HG02571 (cell line): Measurements from ENCODE around the gene VRK3.
"Not testable (repeated sequence)": the region's sequence is repeated elsewhere in the genome, so short reads cannot be mapped to it uniquely, and the experiment has no call there.

Experiments
- ATAC-seq: cut with Tn5 transposase; IDR thresholded peaks from one replicate; pipeline ENCODE4 v1.9.1; 2021; ENCODE audit warnings: mild to moderate bottlenecking, moderate library complexity; ENCODE audit not compliant: unreplicated experiment

The VRK3 gene

DNA sequence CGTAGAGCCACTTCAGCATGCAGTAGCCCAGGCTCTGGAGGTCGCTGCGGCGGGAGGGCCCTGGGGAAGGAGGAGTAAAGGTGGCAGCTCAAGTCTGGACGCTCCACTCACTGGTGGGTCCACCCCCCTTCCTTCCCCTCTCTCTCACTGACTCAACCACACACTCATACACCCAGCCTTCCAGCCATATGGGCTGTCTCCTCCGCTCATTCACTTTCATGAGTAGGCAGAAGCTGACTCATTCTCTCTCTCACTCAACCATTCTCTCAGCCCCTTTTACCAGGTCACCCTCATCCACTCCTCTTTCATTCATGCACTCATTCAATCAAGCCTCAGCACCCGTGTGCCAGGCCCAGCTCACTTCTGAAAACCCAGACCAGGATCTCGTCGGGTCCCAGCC is 36.7 kb downstream of the VRK3 start:
- no peak for ATAC-seq

- no peak for ATAC-seq
These were observed 37.2 kb downstream of the VRK3 start for GRCh38 chr19:49988007-49988406.

- no peak for ATAC-seq
These were observed 37.9 kb downstream of the VRK3 start for GRCh38 chr19:49987159-49987698.

GRCh38 chr19:49986354-49986753 is 38.8 kb downstream of the VRK3 start:
- no peak for ATAC-seq

DNA sequence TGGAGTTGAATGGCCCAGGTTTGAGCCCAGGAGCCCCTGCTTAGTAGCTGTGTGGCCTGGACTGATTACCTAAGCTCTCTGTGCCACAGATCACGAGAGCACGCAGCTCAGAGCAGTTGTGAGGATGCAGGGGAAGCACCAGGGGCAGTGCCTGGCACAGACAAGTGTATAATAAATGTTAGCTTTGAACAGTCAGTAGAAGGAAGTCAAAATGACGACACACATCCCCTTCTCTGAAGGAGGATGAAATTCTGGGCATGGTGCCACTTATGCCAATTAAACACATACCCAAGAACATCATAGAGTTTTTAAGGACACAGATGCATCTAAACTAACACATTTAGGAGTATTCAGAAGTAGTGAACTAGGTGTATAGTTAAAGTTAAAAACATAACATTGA is 39.3 kb downstream of the VRK3 start:
- no peak for ATAC-seq

DNA sequence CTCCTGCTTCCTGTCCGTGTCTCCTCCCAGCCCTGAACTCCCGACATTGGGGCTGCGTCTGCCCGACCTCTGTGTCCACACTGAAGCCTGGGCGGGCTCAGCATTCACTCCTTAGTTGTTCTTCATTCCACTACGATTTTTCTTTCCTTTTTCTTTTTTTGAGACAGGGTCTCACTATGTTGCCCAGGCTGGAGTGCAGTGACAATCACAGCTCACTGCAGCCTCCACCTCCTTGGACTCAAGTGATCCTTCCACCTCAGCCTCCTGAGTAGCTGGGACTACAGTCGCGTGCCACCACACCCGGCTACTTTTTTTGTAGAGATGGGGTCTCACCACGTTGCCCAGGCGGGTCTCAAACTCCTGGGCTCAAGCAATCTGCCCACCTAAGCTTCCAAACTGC is 40.7 kb downstream of the VRK3 start:
- no peak for ATAC-seq

DNA sequence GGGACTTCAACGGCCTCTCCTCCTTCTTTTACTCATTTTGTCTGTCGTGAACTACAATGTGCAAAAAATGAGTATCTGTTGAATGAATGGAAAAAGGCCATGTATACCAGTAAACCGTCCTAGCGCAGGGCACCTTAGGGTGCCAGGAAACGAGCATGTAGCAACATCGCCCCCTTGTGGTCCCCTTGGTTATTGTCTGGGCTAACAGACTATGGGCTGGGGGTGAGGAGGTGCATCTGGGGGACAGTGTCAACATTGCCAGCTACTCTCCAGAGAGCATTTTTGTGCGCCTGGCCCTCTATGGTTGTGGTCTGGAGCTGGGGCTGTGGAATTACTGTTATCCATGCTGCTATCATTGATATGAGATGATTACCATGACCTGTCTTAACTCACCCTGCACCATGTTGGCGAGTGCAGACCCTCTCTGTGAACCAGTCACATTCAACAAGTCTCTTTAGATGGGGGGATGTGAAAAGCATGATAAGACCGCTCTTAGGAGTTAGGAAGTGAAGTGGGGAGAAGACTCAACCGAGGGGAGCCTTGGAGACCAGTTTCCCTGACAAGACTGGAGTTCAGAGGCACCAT is 41.4 kb downstream of the VRK3 start:
- no peak for ATAC-seq

GRCh38 chr19:49981603-49982593 is 43.3 kb downstream of the VRK3 start:
- no peak for ATAC-seq

GRCh38 chr19:49978324-49978723 is 46.8 kb downstream of the VRK3 start:
- no peak for ATAC-seq

GRCh38 chr19:49977881-49978280 is 47.3 kb downstream of the VRK3 start:
- no peak for ATAC-seq

DNA sequence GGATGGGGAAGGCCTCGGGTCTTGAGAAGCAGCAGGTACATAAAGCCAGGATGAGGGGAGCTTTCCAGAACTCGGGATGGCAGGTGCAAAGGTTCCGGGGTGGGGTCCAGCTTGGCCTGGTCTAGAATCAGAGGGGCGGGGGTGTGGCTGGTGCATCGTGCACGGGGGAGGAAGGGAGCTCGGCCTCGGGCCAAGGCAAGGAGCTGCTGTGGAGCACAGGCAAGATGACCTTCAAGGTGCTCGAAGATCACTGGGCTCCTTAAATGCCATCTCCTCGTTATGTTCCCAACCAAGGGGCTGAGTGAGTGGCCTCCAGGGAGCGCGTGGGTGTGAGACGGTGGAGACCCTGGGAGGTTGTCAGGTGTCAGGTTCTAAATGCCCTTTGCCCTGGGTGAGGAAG is 48.1 kb downstream of the VRK3 start:
- no peak for ATAC-seq

GRCh38 chr19:49976496-49976895 is 48.7 kb downstream of the VRK3 start:
- ATAC-seq: no peak

- no peak for ATAC-seq
These were observed 50.1 kb downstream of the VRK3 start for GRCh38 chr19:49975051-49975450.

GRCh38 chr19:49973987-49974386 is 51.2 kb downstream of the VRK3 start:
- no peak for ATAC-seq

DNA sequence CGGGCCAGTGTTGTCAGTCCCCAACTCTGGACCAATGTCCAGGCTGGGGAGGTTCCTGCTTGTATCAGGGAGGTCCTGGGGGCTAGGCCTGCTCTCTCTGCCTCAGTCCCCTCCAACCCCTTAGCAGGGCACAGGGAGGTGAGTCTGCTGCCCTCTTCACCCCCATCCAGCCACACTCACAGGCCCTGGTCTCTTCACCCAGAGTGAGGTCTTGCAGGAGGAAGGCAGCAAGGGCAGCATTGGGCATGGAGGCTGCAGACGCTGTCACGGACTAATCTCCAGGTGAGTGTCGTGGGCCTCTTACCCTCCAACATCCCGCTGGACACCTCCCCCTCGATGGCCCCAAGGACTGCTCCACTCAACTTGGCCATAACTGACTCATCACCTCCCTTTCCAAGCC is 52.3 kb downstream of the VRK3 start:
- ATAC-seq: no peak

DNA sequence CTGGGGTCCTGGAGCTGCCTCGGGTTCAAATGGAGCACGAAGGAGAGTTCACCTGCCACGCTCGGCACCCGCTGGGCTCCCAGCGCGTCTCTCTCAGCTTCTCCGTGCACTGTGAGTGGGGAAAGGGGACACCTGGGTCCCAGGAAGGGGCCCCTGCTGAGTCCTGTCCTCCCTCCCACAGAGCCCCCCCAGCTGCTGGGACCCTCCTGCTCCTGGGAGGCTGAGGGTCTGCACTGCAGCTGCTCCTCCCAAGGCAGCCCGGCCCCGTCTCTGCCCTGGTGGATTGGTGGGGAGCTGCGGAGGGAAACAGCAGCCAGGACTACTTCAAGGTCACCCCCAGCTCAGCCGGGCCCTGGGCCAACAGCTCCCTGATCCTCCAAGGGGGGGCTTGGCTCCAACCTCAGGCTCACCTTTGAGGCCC is 53.2 kb downstream of the VRK3 start:
- no peak for ATAC-seq

DNA sequence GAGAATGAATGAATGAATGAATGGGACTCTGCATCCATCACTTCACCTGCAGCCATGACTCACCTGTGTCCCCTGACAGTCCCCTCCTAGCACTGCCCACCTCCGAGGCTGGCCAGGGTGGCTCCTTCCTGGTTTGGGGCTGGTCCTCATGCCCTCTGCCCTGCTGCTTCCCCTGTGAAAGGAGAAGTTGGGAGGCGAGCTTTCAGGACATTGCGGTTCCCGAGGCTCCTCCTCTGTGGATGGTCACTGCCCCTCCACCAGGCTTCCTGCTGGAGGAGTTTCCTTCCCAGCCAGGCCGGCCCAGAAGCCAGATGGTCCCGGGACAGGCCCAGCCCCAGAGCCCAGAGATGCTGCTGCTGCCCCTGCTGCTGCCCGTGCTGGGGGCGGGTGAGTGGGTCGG is 55.8 kb downstream of the VRK3 start:
- not testable (repeated sequence) for ATAC-seq

GRCh38 chr19:49968279-49968922 is 56.8 kb downstream of the VRK3 start:
- no peak for ATAC-seq

DNA sequence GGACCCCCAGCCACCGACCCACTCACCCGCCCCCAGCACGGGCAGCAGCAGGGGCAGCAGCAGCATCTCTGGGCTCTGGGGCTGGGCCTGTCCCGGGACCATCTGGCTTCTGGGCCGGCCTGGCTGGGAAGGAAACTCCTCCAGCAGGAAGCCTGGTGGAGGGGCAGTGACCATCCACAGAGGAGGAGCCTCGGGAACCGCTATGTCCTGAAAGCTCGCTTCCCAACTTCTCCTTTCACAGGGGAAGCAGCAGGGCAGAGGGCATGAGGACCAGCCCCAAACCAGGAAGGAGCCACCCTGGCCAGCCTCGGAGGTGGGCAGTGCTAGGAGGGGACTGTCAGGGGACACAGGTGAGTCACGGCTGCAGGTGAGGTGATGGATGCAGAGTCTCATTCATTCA is 64.2 kb downstream of the VRK3 start, which contains the start of gene SIGLEC11:
SIGLEC11 (minus strand) TSS at position 193 of the 400 bp plus-strand sequence; CDS start at position 102, 91 bp downstream.
- ATAC-seq: not testable (repeated sequence)

DNA sequence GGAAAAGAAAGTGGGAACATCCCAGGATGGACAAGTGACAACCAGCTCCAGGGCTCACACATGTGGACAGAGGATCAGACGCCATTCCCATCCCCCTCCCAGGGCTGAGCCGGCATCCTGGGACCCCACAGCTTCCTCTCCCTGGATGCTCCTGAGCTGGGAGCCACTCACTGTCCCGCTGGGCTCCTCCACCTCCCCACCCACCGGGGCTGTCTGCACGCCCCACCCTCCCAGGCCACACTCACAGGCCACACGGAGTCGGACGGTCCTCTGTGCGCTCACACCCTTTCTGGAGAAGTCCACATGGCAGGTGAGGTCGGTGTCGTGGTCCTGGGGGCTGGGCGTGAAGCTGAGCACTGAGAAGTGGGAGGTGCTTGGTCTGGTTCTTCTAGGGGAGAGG is 65.3 kb downstream of the VRK3 start:
- not testable (repeated sequence) for ATAC-seq

GRCh38 chr19:49958596-49958995 is 66.6 kb downstream of the VRK3 start:
- not testable (repeated sequence) for ATAC-seq
